Occipital lobe (tissue), 2 donors: ENCODE measurements around the gene BEND7. TPM values are rescaled to one million over a fixed set of nuclear protein-coding genes. Genes with fewer than 3 reads are reported as not detected.
"Not testable (repeated sequence)": the region's sequence is repeated elsewhere in the genome, so short reads cannot be mapped to it uniquely, and the experiment has no call there.

Source experiments
- DNase-seq: peaks from one replicate; lab custom pipeline; 2025; lab: John Stamatoyannopoulos, UW
- total RNA-seq: library from RNA; depleted of rRNA; stranded (reverse); fragments of >200 nt; gene quantifications from one replicate; pipeline ENCODE4 v1.2.3, GENCODE V29; 2014

BEND7 gene, protein sequence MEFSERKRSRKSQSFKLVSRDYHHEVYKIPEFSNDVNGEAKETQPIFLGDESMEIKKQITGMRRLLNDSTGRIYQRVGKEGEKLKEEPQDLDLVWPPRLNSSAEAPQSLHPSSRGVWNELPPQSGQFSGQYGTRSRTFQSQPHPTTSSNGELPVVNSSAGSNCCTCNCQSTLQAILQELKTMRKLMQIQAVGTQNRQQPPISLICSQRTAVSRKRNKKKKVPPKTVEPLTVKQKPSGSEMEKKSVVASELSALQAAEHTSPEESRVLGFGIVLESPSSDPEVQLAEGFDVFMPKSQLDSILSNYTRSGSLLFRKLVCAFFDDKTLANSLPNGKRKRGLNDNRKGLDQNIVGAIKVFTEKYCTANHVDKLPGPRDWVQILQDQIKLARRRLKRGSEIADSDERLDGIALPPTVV
- total RNA-seq: 4.8 TPM

DNA sequence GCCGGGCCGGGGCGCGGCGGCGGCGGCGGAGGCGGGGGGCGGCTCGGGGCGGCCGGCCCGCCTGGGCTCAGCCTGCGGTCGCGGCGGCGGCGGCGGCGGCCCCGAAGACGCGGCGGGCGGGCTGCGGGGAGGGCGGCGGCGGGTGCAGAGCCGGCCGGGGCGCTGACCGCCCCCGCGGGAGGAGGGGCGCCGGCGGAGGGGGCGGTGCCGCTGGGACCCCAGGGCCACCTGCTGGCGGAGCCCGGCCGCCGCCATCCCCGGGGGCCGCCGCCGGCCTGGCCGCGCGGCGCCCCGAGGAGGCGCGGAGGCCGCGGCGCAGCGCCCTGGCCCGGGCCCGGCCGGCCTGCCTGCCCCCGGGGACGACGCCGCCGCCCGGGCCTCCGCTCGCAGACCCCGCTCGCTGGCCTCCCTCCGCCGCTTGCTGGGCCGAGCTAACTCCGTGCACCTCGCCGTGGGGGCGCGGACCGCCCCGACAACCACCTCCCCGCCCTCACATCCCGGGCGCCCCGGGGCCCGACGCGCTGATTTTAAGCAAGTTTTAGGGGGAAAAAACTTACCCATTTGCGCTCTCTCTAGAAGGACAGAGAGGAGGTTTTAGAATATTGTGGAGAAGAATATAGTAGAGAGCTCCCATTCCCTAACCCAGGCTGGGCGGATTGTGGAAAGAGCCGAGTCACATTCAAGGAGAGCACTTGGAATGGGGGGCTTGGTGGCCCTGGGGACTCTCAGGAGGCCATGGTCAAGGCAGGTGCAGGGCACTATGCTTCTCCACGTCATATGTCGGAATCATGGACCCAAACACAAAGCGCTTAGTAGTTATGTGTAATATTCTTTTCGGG lies at the start of gene BEND7:
Gene BEND7, minus strand, starts transcription at position 140 of the 839 bp plus-strand sequence. CDS start 481 bp downstream, outside the sequence.
- no peak for DNase-seq

DNA sequence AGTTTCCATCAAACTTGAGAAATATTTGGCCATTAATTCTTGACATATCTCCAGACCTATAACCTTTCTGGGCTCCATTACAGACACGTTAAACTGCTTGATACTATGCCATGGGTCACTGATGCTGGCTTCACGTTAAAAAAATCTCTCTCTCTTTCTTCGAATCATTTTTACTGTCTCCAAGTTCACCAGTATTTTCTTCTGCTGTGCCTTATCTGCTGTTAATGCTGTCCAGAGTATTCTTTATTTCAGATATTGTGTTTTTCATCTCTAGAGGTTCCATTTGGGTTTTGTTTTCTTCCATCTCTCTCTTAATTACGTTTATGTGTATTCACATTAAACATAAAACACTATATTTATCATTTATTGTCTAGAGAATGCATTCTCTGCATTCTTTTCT lies 45.1 kb upstream of the BEND7 start:
- no peak for DNase-seq

DNA sequence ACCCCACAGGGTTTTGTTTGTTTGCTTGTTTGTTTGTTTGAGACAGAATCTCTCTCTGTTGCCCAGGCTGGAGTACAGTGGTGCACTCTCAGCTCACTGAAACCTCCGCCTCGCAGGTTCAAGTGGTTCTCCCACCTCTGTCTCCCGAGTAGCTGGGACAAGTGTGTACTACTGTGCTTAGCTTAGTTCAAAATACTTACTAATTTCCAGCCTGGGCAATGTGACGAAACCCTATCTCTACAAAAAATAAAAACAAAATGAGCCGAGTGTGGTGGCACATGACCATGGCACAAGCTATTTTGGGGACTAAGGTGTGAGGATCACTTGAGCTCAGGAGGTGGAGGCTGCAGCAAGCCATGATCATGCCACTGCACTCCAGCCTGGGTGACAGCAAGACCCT lies 42.7 kb upstream of the BEND7 start:
- no peak for DNase-seq

DNA sequence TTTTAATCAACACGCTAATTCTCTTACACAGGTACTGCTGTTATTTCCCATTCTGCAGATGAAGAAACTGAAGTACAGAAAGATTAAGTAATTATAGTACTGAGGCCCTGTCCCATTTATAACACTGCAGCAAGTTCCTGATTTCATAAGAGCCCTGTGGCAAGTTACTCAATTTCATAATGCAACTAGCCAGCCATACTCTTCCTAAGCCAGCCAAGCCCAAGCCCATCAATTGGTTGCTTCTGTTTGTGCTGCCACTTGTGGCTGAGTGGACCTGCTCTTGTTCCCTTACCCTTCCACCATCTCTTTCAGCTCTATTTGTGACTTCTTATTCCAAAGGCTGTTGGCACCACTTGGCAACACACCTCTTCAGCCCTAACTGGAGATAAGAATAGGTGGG lies 38.2 kb upstream of the BEND7 start:
- no peak for DNase-seq

DNA sequence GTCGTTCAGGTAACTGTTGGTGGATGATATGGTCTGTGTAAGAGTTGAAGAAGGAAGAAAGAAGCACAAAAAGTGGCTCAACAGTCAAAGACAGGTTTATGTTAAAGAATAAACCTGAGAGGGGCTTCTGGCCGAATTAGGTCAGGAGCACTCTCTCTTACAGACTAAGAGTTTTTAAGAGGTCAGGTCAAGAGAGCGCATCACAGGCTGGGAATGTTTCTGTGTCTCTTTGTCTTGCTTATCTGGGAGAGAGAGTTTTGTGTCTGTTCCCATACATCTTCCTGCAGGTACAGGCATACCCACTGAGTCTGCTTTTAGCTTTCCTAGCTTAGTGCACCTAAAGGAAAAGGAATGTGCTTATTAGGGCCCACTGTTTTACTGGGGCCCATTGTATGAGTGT lies 35.8 kb upstream of the BEND7 start:
- DNase-seq: no peak

DNA sequence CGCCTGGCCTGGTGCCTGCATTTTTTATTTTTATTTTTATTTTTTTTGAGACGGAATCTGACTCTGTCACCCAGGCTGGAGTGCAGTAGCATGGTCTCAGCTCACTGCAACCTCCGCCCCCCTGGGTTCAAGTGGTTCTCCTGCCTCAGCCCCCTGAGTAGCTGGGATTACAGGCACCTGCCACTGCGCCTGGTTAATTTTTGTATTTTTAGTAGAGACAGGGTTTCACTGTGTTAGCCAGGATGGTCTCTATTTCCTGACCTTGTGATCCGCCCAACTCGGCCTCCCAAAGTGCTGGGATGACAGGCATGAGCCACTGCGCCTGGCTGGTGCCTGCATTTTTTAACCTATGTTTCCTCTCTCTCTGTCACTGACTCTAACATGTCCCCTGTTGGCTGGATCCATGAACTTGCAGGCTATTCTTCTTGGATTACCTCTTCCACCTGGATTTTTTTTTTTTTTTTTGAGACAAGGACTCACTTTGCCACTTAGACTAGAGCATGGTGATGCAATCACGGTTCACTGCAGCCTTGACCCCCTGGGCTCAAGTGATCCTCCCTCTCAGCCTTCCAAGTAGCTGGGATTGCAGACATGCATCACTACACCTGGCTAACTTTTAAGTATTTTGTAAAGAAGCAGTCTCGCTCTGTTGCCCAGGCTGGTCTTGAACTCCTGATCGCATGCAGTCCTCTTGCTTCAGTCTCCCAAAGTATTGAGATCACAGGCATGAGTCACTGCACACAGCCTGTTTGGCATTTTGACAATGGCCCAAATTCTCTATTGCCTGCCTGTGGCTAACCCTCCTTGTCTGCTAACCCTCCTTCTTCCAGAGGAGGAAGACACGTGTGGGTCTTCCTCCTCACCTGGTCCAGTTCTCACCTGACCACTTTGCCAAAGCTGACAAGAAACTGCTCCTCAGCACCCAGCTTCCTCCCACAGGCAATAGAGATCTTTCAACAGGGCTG lies 34.9 kb upstream of the BEND7 start:
- DNase-seq: no peak

DNA sequence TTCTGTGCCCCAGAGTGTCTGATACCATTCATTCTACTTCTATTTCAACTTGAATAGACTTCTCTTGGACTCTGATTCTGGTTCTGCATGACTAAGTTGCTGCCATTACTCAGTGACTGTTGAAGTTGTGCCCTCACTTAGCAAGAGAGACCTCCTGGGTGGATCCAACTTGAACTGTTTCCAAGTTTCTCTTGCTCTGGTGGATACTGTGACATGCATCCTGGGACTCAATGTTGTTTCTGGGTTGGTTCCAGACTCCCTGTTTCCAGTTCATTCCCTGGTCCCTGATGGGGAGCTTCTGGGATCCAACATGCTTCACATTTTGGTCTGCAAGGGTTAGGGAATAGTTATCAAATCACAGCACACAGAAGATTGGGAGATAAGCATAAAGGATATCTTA lies 31.8 kb upstream of the BEND7 start:
- no peak for DNase-seq

DNA sequence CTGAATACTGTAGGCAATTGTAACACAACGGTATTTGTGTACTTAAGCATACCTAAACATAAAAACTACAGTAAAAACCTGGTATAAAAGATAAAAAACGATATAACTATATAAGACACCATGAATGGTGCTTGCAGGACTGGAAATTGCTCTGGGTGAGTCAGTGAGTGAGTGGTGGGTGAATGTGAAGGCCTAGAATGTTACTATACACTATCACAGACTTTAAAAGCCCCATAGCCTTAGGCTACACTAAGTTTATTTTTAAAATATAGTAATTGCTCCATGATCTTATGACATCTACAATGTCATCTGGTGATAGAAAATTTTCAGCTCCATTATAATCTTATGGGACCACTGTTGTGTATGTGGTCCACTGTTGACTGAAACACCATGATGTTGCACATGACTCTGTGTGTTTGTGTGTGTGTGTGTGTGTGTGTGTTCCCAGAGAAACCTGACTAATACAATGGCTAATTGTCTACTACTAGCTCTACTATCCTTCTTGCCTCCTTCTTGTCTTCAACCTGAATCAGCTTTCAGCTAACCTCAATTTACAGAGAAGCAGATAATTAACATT lies 30.4 kb upstream of the BEND7 start:
- no peak for DNase-seq

DNA sequence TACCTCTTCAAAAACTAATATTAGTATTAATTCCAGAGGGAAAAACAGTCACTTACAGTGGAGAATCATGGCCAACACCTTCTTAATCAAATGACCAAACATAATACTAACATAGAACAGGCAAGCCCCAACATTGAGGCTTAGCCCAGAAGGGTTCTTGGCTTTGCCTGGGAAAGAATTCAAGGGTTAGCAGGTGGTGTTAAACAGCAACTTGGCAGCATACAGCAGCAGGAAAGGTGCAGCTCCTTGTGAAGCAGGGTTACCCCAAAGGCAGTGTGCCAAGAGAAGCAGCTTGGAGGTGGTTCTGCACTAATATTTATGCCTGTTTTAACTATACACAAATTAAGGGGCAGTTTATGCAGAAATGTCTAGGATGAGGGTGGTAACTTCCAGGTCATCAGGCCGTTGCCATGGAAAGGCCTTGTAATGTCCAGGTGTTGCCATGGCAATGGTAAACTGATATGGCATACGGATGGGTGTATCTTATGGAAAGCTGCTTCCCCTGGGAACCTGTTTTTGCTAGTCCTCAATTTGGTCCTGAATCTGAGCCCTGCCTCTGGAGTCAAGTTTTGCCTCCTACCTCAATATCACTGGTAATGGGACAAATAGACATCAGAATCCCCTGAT lies 27.2 kb upstream of the BEND7 start:
- DNase-seq: no peak

DNA sequence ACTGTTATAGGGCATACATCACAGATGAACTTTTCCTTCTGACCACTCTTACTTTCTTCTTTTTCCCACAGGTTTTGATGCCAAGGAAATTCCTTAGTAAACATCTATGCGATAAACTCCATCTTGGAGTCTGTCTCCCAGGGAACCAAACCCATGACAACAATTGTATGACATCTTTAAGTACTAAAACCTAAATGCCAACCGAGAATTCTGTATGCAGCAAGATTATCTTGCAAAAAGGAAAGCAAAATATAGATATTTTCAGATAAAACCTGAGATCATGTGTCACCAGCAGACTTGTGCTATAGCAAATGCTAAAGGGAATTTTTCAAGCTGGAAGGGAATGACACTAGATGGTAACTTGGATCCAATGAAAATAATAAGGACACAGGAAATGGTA lies 22.0 kb upstream of the BEND7 start:
- DNase-seq: no peak

DNA sequence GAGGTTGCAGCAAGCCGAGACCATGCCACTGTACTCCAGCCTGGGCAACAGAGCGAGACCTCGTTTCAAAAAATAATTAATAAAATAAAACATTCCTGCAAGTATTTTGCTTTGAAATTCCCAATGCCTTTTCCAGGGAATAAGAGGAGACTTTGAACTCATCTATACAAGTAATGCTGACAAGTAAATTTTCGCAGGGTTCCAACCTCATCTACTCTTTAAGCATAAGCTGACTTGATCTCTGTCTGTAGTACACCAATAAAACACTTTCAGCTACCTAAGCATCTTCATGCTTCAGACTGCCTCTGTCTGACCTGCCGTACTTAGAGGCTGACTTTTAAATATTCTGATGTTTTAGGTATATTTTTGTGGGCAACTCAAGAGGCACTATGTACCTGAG lies 13.7 kb upstream of the BEND7 start:
- no peak for DNase-seq

DNA sequence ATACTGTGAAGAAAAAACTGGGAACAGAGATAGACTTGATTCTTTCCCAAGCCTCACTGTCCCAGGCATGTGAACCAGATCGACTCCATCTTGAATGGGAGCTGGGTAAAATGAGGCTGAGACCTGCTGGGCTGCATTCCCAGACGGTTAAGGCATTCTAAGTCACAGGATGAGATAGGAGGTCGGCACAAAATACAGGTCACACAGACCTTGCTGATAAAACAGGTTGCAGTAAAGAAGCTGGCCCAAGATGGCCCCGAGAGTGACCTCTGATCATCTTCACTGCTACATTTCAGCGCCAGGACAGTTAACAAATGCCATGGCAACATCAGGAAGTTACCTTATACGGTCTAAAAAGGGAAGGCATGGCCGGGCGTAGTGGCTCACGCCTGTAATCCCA lies 9.2 kb upstream of the BEND7 start:
- not testable (repeated sequence) for DNase-seq

DNA sequence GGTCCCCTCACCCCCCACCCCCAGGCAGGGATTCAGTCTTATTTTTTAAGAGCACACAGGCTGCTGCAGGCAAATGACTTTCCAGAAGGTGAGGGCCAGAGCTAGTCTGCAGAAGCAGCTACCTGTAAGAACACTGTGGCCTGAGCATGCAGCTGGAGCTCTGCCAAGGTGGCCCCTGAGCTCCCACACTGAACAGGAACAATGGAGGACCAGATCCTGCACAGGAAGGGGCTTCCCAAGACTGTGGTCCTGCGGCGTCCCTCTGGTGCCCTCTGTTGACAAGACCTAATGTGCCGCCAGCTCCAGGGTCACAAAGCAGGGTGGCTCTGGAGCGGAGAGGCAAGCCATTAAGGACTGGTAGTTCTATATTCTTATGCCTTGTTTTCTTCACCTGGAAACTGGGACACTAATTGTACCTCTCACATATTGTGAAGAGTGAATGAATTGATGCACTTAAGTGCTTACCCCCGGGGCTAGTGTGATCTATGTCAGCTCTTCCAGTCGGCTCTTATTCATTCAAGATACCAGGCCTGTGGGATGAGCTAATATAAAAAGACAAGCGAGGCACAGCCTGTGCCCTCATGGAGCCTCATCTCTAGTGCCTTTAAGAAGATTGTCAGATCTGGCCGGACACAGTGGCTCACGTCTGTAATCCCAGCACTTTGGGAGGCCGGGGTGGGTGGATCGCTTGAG lies 8.0 kb upstream of the BEND7 start:
- no peak for DNase-seq

DNA sequence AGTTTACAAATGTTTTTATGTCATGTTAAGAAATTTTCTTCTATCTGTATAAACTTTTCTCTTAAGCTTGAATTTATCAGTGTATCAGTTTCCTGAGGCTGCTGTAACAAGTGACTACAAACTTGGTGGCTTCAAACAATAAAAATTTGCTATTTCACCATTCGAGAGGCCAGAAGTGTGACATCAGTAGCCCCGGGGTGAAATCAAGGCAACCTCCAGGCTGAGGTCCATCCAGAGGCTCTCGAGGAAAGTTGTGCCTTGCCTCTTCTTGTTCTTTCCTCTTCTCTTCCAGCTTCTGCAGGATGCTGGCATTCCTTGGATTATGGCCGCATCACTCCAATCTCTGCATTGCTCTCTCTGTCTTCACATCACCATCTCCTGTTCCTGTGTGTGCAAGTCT lies 6.5 kb upstream of the BEND7 start:
- DNase-seq: no peak

DNA sequence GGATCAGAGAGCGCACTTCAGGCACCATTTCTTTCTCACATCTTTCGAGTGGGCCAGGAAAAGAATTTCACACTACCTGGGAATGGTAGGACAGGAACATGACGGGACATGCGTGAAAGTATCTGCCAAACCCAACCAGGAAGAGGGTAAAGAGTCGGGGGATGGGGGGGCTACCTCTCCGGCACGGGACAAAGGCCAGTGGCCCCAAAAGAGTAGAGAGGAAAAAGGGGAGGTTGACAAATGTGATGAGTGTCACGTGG lies 830 bp upstream of the BEND7 start:
- no peak for DNase-seq

DNA sequence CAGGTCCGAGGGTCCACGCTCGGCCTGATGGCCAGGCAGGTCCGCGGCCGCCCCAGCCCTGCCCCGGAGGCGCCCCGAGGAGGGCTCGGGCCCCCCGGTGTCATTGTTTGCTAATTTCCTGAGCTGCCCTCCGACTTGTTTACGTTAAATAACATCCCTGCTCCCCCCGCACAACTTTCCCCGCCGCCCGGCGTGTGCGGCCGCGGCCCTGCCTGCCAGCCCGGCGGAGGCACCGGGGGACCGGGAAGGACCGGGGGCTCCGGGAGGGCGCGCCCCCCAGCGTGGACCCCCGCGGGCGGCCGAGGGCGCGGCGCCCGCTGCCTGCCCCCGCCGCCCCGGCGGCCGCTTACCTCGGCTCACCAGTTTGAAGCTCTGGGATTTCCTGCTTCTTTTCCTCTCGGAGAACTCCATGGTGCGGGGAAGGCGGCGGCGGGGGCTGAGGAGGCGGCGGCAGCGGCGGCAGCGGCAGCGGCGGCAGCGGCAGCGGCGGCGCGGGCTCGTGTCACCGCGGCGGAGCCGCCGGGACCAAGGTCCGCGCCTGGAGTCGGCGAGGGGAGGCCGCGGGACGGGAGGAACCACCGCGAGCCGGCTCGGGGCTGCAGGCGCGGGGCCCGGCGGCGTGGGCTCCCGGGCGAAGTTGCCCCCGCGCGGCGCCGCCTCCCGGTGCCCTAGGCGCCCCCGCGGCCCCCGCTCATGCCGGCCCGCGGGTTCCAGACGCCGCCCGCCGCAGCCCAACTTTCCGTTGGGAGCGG lies 515 bp downstream of the BEND7 start:
- DNase-seq: no peak

DNA sequence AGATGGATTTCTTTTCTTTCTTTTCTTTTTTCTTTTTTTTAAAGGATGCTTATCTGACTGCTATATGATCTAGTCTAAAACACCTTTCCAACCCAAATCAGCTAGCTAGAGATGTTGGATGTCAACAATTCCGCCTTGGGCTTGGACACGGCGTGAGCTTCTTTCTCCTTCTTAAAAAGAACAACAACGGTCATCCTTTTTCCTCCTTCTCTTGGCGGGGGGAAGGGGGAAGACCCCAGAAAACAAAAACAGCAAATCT lies 1.0 kb downstream of the BEND7 start:
- DNase-seq: no peak

DNA sequence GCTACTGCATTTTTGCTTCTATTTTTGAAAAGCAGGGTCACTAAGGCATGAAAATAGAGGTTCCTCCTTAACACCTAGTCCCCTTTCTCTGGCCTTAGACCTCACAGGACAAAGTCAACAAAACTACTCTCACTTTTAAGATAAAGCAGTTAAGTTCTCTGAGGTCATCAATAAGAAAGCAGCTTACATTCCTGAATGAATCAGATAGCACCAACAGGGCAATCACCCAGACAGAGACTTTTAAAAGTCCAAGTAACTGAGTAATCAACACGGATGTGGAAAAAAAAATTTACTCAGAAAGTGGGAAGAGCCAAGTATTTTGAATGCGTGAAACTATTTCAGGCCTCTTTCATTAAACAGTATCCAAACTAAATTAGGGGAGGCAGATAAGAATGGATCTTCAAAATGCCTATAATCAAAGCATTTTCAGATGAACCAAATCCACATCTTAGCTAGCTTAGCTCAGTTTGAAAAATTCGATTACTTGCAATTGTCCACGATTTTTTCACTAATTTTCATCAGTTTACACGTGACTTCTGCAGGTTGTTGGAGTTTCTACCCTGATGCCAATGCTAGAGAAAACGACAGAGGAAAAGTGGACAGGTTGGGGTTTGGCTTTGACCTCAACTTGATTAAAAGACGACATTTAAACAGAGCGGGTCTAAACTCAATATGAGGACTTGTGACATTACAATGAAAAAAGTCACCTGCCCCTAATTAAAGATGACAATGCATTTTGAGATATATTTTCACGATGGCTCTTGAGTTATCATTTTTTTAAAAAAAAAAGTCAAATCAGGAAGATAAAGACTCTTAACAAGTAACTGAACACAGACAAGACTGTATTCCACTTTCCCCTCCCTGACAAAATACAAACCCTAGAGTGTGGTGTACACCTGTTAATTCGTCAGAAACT lies 1.6 kb downstream of the BEND7 start:
- DNase-seq: no peak

DNA sequence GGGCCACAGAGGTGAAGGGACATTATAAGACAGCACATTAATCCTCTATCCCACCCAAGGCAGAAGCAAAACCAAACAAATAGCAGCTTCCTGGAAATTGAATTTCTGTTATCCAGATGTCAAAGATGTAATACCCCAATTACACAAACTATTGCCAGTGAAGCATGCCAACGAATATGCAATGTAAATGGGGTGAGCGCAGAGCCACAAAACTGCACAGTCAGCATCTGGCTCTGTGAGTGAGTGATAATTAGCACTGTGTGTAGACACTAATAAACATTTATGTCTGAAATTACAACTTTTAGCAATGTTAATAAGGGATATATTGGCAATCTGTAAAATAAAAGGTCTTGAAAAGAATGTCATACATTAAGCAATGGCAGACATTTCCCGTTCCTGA lies 3.2 kb downstream of the BEND7 start:
- DNase-seq: no peak
